GM21786 (cell line): ENCODE results near the gene ZNF785.
A peak's percentile ranks its signal among the peaks of the same experiment; 100 is the strongest.
"Not testable (repeated sequence)": the region's sequence is repeated elsewhere in the genome, so short reads cannot be mapped to it uniquely, and the experiment has no call there.

Source experiments
- ATAC-seq: cut with Tn5 transposase; IDR thresholded peaks from one replicate; pipeline ENCODE4 v1.9.1; 2021; ENCODE audit not compliant: unreplicated experiment

Gene ZNF785

DNA sequence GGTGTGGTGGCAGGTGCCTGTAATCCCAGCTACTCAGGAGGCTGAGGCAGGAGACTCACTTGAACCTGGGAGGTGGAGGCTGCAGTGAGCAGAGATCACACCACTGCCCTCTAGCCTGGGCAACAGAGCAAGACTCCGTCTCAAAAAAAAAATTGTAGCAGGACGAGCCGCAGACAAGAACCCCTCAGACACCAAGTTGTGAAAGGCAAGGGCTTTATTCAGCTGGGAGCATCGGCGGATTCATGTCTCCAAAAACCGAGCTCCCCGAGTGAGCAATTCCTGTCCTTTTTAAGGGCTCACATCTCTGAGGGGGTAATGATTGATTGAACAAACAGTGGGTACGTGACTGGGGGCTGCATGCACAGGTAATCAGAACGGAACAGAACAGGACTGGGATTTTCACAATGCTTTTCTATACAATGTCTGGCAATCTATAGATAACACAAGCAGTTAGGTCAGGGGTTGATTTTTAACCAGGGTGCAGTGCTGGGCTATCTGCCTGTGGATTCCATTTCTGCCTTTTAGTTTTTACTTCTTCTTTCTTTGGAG lies 44.5 kb downstream of the ZNF785 start:
- not testable (repeated sequence) for ATAC-seq

DNA sequence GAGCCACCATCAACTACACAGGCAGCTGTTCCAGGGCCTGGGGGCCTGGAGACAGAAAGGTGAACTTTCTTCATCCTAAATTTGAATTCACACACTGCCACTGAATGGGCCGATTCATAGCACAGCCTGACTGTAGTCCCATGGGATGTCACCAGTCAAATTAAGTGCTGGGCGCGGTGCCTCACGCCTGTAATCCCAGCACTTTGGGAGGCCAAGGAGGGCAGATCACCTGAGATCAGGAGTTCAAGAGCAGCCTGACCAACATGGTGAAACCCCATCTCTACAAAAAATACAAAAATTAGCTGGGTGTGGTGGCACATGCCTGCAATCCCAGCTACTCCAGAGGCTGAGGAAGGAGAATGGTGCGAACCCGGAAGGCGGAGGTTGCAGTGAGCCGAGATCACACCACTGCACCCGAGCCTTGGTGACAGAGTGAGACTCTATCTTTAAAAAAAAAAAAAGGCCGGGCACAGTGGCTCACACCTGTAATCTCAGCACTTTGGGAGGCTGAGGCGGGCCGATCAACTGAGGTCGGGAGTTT lies 45.4 kb downstream of the ZNF785 start:
- not testable (repeated sequence) for ATAC-seq

DNA sequence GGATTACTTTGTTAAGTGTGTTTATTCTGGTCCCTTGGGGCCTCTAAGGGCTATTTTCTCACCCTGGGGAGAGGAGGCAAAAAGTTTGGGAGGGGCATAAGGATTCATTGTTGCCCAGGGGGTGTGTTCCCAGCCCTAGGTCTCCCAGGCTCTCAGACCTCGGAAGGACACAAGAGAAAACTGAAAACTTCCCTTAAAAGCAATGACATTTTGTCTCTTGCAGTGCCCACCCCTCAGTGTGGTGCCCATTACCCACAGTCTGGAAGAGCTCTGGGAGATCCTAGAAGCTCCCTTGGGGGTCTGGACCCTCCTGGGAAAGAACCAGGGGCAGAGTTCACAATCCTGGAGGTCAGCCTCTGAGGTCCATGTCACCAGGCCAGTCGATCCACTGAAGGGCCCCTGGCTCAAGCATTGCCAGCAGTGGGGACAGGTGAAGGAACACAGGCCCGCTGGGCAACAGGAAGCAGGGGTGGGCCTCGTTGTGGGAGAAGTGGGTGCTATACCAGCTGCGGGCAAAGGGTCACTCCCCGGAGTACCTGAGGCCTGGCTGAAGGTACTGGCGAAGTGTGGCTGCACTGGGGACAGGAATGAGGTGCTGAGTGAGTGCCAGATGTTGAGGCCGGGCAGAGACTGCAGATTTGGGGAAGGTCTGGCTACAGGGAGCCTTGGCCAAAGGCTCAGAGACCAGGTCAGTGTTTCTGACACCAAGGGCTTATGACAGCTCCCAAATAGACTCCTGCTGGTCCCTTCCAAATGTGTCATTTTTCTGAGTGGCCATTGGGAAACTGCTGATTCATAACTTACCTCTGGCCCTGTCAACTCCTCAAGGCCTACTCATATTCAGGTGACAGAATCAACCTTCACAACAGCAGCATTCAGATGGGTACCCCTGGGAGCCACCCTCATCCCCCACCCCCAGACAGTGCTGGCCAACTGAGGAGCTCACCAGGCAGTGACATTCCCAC lies 46.2 kb downstream of the ZNF785 start:
- no peak for ATAC-seq

DNA sequence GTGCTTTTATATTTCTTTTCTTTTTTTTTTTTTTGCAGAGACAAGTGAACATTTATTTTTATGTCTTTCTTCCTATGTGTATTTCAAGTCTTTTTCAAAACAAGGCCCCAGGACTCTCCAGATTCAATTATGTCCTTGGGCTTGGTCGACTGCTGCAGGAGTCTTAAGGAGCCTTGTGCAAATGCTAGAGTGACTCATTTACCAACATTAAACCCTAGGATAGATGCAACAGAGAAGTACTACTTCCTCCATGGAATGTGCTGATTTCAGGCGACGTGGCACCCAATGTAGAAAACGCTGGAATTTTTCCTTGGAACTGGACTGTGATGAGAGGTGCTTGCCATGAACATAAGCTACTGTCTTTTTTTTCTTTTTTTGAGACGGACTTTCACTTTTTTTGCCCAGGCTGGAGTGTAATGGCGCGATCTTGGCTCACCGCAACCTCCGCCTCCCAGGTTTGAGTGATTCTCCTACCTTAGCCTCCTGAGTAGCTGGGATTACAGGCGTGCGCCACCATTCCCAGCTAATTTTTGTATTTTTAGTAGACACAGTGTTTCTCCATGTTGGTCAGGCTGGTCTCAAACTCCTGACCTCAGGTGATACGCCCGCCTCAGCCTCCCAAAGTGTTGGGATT lies 49.0 kb downstream of the ZNF785 start:
- not testable (repeated sequence) for ATAC-seq

DNA sequence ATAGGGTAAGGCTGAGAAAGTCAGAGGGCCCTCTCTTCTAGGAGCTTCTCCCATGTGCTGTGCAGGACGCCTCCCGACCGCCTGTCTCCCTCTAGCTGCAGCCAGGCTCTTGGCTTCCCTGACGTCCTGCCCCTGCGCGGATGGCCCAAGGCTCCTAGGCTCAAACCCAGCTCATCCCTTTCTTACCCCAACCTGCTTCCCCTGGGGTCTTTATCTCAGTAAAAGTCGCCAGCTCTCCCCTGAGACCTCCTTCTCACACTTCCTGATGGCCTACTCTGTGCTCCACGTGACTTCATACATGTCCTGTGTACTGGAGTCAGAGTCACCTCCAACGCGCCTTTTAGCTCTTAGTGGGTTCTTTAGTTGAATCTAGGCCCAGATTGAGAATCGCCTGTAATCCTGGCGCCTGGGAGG lies 49.7 kb downstream of the ZNF785 start:
- no peak for ATAC-seq

DNA sequence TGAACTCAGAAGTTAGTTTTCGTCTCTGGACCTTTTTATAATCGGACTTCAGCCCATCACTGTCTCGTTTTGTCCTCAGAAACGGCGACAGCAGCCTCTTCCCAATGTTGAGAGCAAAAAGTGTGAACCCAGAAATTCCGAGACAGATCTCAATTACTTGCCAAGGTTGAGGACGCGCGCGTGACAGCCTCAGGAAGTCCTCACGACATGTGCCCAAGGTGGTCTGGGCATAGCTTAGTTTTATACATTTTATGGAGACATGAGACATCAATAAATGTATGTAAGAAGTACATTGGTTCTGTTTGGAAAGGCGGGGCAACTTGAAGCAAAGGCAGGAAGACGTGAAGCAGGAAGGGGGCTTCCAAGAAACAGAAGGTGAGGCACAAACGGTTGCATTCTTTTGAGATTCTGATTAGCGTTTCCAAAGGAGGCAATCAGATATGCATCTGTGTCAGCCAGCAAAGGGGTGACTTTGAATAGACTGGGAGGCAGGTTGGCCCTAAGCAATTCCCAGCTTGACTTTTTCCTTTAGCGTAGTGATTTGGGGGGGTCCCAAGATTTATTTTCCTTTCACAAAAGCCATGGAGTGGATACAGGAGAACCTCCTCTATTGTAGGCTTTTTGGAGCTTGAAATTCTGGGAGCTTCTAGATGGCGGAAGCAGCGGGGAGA lies 50.3 kb downstream of the ZNF785 start:
- ATAC-seq = peak; percentile 8

DNA sequence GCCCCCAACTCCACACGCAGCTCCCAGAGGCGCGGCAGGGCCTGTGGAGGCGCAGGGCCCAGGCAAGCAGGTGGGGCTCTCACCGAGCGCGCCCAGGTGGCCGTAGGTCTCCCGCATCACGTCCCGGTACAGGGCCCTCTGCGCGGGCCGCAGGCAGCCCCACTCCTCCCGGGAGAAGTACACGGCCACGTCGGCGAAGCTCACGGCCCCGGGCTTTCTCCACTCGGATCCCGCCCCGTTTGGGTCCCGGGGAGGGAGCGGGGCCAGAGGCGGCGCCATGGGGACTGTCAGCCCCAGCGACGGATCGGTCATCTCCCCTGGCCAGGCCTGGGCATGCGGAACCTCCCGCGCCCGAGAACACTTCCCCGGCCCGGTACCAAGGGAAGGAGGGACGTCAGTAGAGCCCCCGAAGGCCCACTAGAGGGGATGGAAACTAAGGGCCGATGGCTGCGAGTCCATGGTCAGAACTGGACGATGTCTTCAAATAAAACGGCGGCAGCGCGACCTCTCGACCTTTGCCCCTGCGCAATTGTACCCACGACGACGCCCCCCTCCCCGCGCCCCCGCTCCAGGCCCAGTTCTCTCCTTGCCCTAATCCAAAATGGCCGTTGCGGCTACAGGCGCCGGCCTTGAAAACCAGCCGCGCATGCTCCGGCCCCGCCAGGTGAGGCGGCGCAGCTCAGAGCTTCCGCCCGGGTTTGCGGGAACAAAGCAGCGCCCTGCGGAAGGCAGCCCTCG lies 51.0 kb downstream of the ZNF785 start, which contains the start of gene ZNF747:
ZNF747 (minus strand) TSS at position 491 of the 738 bp plus-strand sequence; CDS start at position 312, 179 bp downstream.
- peak; percentile 56 for ATAC-seq

DNA sequence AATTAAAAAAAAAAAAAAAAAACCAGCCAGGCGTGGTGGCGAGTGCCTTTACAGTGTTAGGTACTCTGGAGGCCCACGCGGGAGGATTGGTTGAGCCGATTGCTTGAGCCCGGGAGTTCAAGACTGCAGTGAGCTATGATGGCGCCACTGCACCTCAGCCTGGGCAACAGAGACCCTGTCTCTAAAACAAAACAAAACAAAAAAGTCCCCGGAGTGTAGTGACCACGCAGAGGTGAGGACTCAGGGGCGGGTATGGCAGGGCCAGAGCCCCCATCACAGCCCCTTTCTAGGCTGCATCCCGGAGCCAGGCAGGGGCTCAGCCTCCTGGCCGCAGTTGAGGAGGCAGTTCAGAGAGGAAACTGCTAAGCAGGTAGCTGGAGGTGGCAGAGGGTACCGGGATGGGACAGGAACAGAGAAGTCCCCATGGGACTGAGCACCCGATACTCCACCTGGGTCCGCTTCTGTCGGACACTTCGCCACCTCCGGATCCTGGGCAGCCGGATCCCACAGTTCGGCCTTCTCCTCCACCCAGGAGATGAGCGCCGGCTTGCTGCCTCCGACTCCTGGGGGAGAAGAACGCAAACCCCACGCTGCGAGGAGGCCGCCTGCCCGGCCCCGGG lies 51.6 kb downstream of the ZNF785 start:
- ATAC-seq = peak; percentile 13

DNA sequence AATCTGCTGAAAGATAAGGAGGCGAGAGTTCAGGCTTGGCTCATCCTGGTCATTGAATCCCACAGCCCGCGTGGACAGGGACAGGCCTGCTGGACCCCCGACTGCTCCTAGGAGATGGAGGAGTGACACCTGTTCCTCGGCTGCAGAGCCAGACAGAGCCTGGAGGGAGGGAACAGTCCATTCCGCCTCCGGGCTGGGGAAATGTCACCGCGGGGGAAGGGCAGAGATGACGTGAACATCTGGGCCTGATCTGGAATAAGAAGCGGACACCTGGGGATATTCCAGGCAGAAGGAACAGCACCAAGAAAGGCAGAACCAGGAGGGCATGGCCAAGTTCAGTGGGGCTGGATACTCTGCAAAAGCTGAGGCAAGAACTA lies 52.4 kb downstream of the ZNF785 start:
- no peak for ATAC-seq

DNA sequence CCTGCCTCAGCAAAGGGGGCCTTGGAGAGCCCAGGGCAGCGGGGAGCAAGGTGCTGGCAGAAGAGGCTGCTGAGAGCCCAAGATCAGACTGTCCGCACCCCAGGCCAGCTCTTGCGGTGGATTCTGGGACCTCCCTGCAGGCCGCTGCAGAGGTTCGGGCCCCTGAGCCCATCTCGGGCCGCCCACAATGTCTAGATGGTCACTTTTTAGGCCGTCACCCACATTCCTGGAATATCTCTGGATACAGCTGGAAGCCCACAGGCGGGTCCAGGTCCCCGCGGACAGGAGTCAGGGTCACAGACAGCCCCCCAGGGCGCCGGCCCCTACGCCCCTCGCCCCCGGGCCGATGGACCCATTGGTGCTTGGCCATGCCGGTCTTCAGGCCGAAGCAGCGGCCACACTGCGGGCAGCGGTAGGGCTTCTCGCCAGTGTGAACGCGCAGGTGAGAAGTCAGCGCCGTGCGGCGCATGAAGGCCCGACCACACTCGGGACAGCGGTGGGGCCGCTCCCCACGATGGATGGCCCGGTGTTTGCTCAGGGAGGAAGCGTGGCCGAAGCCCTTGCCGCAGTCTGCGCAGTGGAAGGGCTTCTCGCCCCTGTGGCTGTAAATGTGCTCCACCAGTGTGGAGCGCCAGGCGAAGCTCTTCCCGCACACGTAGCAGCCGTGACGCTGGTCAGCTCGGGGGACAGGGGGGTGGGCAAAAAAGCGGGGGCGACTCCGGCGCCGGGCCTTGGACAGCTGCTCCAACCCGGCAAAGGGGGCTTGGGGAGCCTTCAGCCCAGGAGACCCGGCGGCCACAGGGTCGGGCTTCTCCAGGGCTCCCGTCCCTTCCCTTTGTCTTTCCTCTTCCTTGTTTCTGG lies 53.0 kb downstream of the ZNF785 start:
- no peak for ATAC-seq
